ENCODE measurements around the gene ZBTB24.

GRCh38 chr6:109457562-109457996 lies 25.4 kb downstream of the ZBTB24 start:
- TF ChIP-seq, protein P1, sequence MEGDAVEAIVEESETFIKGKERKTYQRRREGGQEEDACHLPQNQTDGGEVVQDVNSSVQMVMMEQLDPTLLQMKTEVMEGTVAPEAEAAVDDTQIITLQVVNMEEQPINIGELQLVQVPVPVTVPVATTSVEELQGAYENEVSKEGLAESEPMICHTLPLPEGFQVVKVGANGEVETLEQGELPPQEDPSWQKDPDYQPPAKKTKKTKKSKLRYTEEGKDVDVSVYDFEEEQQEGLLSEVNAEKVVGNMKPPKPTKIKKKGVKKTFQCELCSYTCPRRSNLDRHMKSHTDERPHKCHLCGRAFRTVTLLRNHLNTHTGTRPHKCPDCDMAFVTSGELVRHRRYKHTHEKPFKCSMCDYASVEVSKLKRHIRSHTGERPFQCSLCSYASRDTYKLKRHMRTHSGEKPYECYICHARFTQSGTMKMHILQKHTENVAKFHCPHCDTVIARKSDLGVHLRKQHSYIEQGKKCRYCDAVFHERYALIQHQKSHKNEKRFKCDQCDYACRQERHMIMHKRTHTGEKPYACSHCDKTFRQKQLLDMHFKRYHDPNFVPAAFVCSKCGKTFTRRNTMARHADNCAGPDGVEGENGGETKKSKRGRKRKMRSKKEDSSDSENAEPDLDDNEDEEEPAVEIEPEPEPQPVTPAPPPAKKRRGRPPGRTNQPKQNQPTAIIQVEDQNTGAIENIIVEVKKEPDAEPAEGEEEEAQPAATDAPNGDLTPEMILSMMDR (IDR thresholded peaks at IDR 0.05; ENCODE audit: low read depth, low read length), result no peak
- TF ChIP-seq POLR2A (IDR thresholded peaks at IDR 0.05; ENCODE audit: extremely low read depth, insufficient read length), result no peak
- TF ChIP-seq MYC (IDR thresholded peaks at IDR 0.05; ENCODE audit: low read depth, low read length), result no peak
- TF ChIP-seq, protein P2, sequence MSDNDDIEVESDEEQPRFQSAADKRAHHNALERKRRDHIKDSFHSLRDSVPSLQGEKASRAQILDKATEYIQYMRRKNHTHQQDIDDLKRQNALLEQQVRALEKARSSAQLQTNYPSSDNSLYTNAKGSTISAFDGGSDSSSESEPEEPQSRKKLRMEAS (IDR thresholded peaks at IDR 0.05; ENCODE audit: low read depth, low read length), result no peak
